ENCODE data around the gene SLC15A1. TPM values are rescaled to one million over a fixed set of nuclear protein-coding genes. Genes with fewer than 3 reads are reported as not detected.

SLC15A1 gene
- total and polyA plus RNA-seq, 3 experiments from 2014 or later = not detected

DNA sequence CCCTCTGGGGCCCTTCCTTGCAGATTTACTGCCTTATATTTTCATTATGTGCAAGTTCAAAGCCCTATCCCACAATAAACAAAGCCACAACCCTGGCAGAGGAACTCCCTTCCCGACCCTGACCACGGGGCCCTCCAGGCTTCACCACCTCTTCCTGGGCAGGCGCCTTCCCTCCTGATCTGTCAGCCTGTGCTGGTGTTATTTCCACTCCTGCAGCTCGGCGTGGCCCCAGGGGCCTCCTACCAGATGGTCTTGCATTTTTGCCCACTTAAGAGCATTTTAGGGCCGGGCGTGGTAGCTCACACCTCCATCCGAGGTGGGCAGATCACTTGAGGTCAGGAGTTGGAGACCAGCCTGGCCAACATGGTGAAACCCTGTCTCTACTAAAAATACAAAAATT, 22.8 kb downstream of the SLC15A1 start:
- Histone ChIP-seq H3K27ac (ENCODE audit: low read depth, low read length) (no peak overlapping the region), H3K4me1 (ENCODE audit: insufficient read depth, low read length) (no peaks in the 10 kb centered on the region), H3K9me3 (ENCODE audit: low read length) (no peaks in the 10 kb centered on the region), H3K36me3 (ENCODE audit: insufficient read depth, low read length) (no peaks in the 10 kb centered on the region), H3K4me3 (ENCODE audit: low read length) (no peak overlapping the region), H3K27me3 (ENCODE audit: insufficient read depth, low read length, poor library complexity, severe bottlenecking) (no peaks in the 10 kb centered on the region)
- Mint-ChIP-seq H3K27ac (no peak overlapping the region), H3K9me3 (peaks cover 0 to 5% (median 2%) of the 10 kb centered on the region in 5 donors), H3K27me3 (peaks cover 22 to 42% of the 10 kb centered on the region in 2 donors), H3K4me1 (peaks cover 0 to 5% (median 0%) of the 10 kb centered on the region in 3 donors), H3K36me3 (peaks cover 0 to 1% (median 0%) of the 10 kb centered on the region in 3 donors), H3K4me3 (no peak overlapping the region)
- CTCF ChIA-PET = no interaction called here
- no peak for DNase-seq
- POLR2A ChIA-PET = no interaction called here

DNA sequence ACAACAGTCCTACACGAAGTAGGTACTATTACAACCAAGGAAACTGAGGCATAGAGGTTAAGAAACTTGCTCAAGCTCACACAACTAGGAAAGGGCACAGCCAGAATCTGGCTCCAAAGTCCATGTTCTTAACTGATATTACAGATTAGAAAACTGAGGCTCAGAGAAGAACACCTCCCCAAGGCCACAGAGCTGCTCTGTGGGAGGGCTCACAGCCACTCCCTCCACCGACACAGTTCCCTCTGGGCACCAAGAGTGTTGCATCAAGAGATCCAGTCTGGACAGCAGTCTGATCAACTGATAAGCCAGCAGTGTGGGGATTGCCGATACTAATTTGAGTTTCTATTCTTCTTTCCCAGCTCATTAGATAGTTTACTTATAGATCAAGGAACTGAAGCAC, 29.5 kb downstream of the SLC15A1 start:
- CTCF ChIA-PET = no interaction called here
- no peak overlapping the region for H3K4me3 ChIP-seq (ENCODE audit: low read length)
- no peaks in the 10 kb centered on the region for H3K4me1 ChIP-seq (ENCODE audit: insufficient read depth, low read length)
- H3K36me3 ChIP-seq (ENCODE audit: insufficient read depth, low read length) = no peaks in the 10 kb centered on the region
- H3K9me3 ChIP-seq (ENCODE audit: low read length) = no peaks in the 10 kb centered on the region
- Mint-ChIP-seq H3K36me3 (peaks cover 0 to 3% (median 0%) of the 10 kb centered on the region in 3 donors), H3K27me3 (peaks cover 18% of the 10 kb centered on the region in 2 donors), H3K4me3 (no peak overlapping the region), H3K4me1 (no peaks in the 10 kb centered on the region), H3K9me3 (peaks cover 0 to 3% (median 0%) of the 10 kb centered on the region in 5 donors), H3K27ac (peak overlapping the region in 1 of 8 donors; percentile 51)
- H3K27me3 ChIP-seq (ENCODE audit: insufficient read depth, low read length, poor library complexity, severe bottlenecking) = no peaks in the 10 kb centered on the region
- POLR2A ChIA-PET = no interaction called here
- H3K27ac ChIP-seq (ENCODE audit: low read depth, low read length) = no peak overlapping the region
- DNase-seq = no peak

DNA sequence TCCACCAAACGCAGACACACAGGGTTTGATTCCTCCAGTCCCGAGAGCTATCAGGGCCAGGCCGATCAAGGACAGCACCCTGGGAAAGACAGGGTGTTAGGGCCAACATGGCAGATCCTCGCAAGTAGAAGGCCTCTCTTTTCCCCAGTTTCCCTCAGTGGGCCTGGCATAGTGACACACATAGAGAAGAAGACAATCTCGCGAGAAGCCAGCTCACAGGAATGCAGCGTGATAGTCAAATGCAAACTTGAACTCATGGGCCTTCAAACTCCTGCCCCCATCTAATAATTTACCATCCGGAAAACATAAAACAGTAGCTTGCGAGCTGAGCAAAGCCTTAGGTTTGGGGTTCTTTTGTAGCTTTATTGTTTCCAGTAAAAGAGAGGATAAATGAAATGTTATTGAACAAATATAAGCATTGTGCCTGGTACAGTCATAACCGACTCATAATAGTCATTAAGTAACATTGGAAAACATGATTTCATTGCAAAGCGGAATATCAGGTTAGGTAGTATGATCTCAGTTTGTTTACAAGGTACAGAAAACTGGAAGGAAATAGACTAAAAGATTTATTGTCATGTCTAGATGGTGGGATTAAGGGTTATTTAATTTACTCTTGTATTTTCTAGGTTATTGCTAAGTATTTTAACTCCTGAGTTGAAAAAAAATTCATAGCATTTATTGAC, 30.5 kb downstream of the SLC15A1 start:
- Histone ChIP-seq H3K4me3 (ENCODE audit: low read length) (no peak overlapping the region), H3K27ac (ENCODE audit: low read depth, low read length) (no peak overlapping the region), H3K27me3 (ENCODE audit: insufficient read depth, low read length, poor library complexity, severe bottlenecking) (no peaks in the 10 kb centered on the region), H3K9me3 (ENCODE audit: low read length) (no peaks in the 10 kb centered on the region), H3K4me1 (ENCODE audit: insufficient read depth, low read length) (no peaks in the 10 kb centered on the region), H3K36me3 (ENCODE audit: insufficient read depth, low read length) (no peaks in the 10 kb centered on the region)
- POLR2A ChIA-PET = no interaction called here
- CTCF ChIA-PET = no interaction called here
- Mint-ChIP-seq H3K36me3 (peaks cover 0 to 3% (median 0%) of the 10 kb centered on the region in 3 donors), H3K27ac (no peak overlapping the region), H3K4me1 (no peaks in the 10 kb centered on the region), H3K9me3 (peaks cover 0 to 3% (median 0%) of the 10 kb centered on the region in 5 donors), H3K4me3 (no peak overlapping the region), H3K27me3 (peaks cover 15 to 20% of the 10 kb centered on the region in 2 donors)
- no peak for DNase-seq

DNA sequence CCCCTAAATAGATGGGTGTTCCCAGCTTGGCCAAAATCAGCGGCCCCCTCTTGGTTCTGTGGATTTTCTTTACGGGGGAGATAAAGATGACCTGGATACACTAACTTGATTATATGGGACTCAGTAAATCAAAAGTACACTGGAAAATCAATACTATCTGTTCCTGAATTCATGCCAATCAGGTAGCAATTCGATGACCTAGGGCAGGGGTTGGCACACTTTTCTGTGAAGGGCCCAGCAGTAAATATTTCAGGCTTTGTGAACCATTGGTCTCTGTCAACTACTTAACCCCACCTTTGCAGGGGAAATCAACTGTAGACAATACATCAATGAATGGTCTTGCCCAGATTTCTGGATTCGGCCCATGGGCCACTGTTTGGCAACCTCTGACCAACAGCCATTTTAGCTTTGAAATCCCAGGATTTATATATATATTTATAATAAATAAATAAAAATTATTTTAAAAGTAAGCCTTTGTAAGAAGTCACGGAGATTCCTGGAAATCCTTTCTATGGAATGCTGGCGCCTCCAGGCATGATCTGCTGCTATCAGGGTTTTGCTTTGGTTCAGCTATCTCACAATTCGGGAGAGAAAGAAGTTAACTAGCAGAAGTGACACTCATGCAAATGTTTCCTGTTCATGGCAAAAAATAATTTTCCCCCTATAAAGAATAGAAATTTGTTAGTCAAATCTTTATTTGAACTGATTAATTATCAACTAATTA, 32.8 kb downstream of the SLC15A1 start:
- Mint-ChIP-seq H3K9me3 (peaks cover 0 to 3% (median 0%) of the 10 kb centered on the region in 5 donors), H3K36me3 (peaks cover 0 to 3% (median 0%) of the 10 kb centered on the region in 3 donors), H3K27me3 (peaks cover 6 to 13% of the 10 kb centered on the region in 2 donors), H3K27ac (no peak overlapping the region), H3K4me1 (no peaks in the 10 kb centered on the region), H3K4me3 (no peak overlapping the region)
- ChIA-PET CTCF (no interaction called here), POLR2A (no interaction called here)
- Histone ChIP-seq H3K9me3 (ENCODE audit: low read length) (no peaks in the 10 kb centered on the region), H3K27me3 (ENCODE audit: insufficient read depth, low read length, poor library complexity, severe bottlenecking) (no peaks in the 10 kb centered on the region), H3K27ac (ENCODE audit: low read depth, low read length) (no peak overlapping the region), H3K4me1 (ENCODE audit: insufficient read depth, low read length) (no peaks in the 10 kb centered on the region), H3K36me3 (ENCODE audit: insufficient read depth, low read length) (no peaks in the 10 kb centered on the region), H3K4me3 (ENCODE audit: low read length) (no peak overlapping the region)
- DNase-seq = no peak

DNA sequence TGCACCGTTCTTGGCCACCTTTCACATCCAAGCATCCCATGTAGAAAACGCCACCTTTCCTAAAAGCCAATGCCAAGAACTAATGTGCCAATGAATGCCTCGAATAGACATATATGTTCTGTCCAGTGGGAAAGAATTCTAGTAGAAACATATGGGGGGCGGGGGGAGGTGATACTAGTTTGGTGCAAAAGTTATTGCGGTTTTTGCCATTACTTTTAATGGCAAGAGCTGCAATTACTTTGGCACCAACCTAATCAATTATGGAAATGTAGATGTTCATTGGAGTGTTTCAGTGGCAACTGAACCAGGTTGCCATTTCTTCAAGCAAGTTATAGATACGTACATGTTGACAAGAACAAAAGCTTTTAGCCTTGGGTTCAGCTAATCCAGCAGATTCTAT, 34.6 kb downstream of the SLC15A1 start:
- H3K4me3 ChIP-seq (ENCODE audit: low read length) = no peak overlapping the region
- no peak overlapping the region for H3K27ac ChIP-seq (ENCODE audit: low read depth, low read length)
- Mint-ChIP-seq H3K4me3 (no peak overlapping the region), H3K27me3 (peaks cover 3 to 9% of the 10 kb centered on the region in 2 donors), H3K27ac (no peak overlapping the region), H3K4me1 (no peaks in the 10 kb centered on the region), H3K36me3 (no peaks in the 10 kb centered on the region), H3K9me3 (peaks cover 0 to 3% (median 0%) of the 10 kb centered on the region in 5 donors)
- POLR2A ChIA-PET = interaction anchor here (0.7 kb wide), 1 partner anchor 181 kb away, joined by 6 read pairs; no protein-coding TSS in a partner anchor
- no peaks in the 10 kb centered on the region for H3K27me3 ChIP-seq (ENCODE audit: insufficient read depth, low read length, poor library complexity, severe bottlenecking)
- no peak for DNase-seq
- H3K36me3 ChIP-seq (ENCODE audit: insufficient read depth, low read length) = no peaks in the 10 kb centered on the region
- H3K9me3 ChIP-seq (ENCODE audit: low read length) = no peaks in the 10 kb centered on the region
- CTCF ChIA-PET = no interaction called here
- H3K4me1 ChIP-seq (ENCODE audit: insufficient read depth, low read length) = no peaks in the 10 kb centered on the region

DNA sequence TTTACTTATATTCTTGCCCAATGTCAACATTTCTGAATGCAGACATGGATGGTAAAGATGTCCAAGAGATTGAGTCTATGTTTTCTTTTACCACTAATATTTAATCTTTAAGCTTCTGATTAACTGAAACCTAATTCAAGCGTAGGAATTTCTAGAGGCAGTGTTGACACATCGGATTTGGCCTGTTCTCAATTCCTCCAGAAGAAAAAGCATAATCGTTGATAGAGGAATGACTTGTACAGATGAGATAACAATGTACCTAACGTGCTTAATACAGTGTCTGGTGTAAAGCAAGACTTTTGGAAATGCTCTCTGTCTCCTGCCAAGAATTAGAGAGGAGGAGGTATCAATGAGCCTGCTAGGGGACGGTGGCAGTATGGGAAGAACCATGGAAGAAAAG, 35.2 kb downstream of the SLC15A1 start:
- no peak overlapping the region for H3K27ac ChIP-seq (ENCODE audit: low read depth, low read length)
- peaks cover 0 to 3% (median 0%) of the 10 kb centered on the region in 5 donors for H3K9me3 Mint-ChIP-seq
- H3K4me1 ChIP-seq (ENCODE audit: insufficient read depth, low read length) = no peaks in the 10 kb centered on the region
- H3K9me3 ChIP-seq (ENCODE audit: low read length) = no peaks in the 10 kb centered on the region
- no peaks in the 10 kb centered on the region for H3K4me1 Mint-ChIP-seq
- DNase-seq = no peak
- H3K36me3 Mint-ChIP-seq = no peaks in the 10 kb centered on the region
- H3K27ac Mint-ChIP-seq = no peak overlapping the region
- peaks cover 3 to 11% of the 10 kb centered on the region in 2 donors for H3K27me3 Mint-ChIP-seq
- H3K36me3 ChIP-seq (ENCODE audit: insufficient read depth, low read length) = no peaks in the 10 kb centered on the region
- no peaks in the 10 kb centered on the region for H3K27me3 ChIP-seq (ENCODE audit: insufficient read depth, low read length, poor library complexity, severe bottlenecking)
- no peak overlapping the region for H3K4me3 ChIP-seq (ENCODE audit: low read length)
- no peak overlapping the region for H3K4me3 Mint-ChIP-seq
- ChIA-PET CTCF (no interaction called here), POLR2A (no interaction called here)

DNA sequence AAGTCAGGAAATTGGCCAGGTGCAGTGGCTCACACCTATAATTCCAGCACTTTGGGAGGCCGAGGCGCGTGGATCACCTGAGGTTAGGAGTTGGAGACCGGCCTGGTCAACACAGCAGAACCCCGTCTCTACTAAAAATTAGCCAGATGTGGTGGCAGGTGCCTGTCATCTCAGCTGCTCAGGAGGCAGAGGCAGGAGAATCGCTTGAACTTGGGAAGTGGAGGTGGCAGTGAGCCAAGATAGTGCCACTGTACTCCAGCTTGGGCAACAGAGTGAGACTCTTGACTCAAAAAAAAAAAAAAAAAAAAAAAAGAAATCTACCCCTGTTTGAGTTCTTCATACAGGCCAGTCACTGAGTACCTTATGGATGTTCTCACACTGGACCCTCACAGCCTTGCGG, 42.0 kb downstream of the SLC15A1 start:
- POLR2A ChIA-PET = no interaction called here
- H3K36me3 Mint-ChIP-seq = no peaks in the 10 kb centered on the region
- H3K27me3 Mint-ChIP-seq = peaks cover 9 to 37% of the 10 kb centered on the region in 2 donors
- H3K4me1 Mint-ChIP-seq = no peaks in the 10 kb centered on the region
- Histone ChIP-seq H3K27ac (ENCODE audit: low read depth, low read length) (no peak overlapping the region), H3K9me3 (ENCODE audit: low read length) (no peaks in the 10 kb centered on the region), H3K4me3 (ENCODE audit: low read length) (no peak overlapping the region), H3K36me3 (ENCODE audit: insufficient read depth, low read length) (no peaks in the 10 kb centered on the region), H3K27me3 (ENCODE audit: insufficient read depth, low read length, poor library complexity, severe bottlenecking) (no peaks in the 10 kb centered on the region), H3K4me1 (ENCODE audit: insufficient read depth, low read length) (no peaks in the 10 kb centered on the region)
- no peak overlapping the region for H3K4me3 Mint-ChIP-seq
- DNase-seq = no peak
- no peak overlapping the region for H3K27ac Mint-ChIP-seq
- H3K9me3 Mint-ChIP-seq = no peaks in the 10 kb centered on the region
- CTCF ChIA-PET = no interaction called here

DNA sequence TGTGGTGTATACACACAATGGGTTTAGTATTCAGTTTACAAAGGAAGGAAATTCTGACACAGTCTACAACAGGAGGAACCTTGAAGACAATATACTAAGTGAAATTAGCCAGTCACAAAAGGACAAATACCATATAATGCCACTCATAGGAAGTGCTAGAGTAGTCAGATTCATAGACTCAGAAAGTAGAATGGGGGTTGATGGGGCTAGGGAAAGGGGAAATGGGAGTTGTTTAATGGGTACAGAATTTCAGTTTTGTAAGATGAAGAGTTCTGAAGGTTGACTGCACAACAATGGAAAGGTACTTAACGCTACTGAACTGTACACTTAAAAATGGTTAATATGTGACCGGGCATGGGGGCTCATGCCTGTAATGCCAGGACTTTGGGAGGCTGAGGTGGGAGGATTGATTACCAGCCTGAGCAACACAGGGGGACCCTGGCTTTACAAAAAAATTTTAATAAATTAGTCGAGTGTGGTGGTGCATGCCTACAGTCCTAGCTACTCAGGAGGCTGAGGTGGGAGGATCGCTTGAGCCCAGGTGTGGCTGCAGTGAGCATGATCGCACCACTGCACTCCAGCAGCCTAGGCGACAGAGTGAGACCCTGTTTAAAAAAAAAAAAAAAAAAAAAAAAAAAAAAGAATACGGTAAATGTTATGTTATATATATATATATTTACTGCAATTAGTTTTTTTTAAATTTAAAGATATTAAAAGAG, 45.0 kb downstream of the SLC15A1 start:
- Mint-ChIP-seq H3K27ac (no peak overlapping the region), H3K27me3 (peaks cover 21 to 53% of the 10 kb centered on the region in 2 donors), H3K9me3 (no peaks in the 10 kb centered on the region), H3K4me3 (peak overlapping the region in 1 of 7 donors; percentile 19), H3K4me1 (peaks cover 0 to 2% (median 0%) of the 10 kb centered on the region in 3 donors), H3K36me3 (no peaks in the 10 kb centered on the region)
- no peaks in the 10 kb centered on the region for H3K36me3 ChIP-seq (ENCODE audit: insufficient read depth, low read length)
- H3K27ac ChIP-seq (ENCODE audit: low read depth, low read length) = no peak overlapping the region
- H3K27me3 ChIP-seq (ENCODE audit: insufficient read depth, low read length, poor library complexity, severe bottlenecking) = no peaks in the 10 kb centered on the region
- no peak overlapping the region for H3K4me3 ChIP-seq (ENCODE audit: low read length)
- H3K9me3 ChIP-seq (ENCODE audit: low read length) = no peaks in the 10 kb centered on the region
- no peak for DNase-seq
- POLR2A ChIA-PET = no interaction called here
- CTCF ChIA-PET = interaction anchor here (1.3 kb wide), 1 partner anchor 54 kb away, joined by 3 read pairs; no protein-coding TSS in a partner anchor
- H3K4me1 ChIP-seq (ENCODE audit: insufficient read depth, low read length) = no peaks in the 10 kb centered on the region

Measured in CD8-positive, alpha-beta memory T cell (primary cell).